ENCODE data around the gene CHRM5.

Gene CHRM5

DNA sequence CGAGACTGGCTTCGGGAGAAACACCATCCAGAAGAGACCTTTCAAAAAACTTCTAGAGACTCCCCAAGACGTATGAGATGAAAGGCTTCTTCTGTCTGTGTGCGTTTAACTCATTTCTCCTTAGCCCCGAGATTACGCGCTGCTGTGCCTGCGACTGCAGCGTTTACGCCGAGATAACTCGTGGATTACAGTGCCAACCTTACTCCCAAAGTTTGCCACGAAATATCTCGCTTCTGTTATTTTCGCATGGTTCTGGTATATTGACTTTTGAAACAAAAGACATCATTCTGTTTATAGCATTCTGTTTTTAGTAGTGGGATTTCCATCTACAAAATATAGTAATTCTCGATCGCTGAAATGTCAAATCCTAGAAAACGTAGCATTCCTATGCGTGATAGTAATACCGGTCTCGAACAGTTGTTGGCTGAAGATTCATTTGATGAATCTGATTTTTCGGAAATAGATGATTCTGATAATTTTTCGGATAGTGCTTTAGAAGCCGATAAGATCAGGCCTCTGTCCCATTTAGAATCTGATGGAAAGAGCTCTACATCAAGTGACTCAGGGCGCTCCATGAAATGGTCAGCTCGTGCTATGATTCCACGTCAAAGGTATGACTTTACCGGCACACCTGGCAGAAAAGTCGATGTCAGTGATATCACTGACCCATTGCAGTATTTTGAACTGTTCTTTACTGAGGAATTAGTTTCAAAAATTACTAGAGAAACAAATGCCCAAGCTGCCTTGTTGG is 134.1 kb downstream of the CHRM5 start:
- no peak for TF ChIP-seq FOXP2 (optimal IDR thresholded peaks at IDR 0.05; ENCODE audit: borderline replicate concordance, extremely low read depth, extremely low read length, insufficient read depth)
- TF ChIP-seq POLR2AphosphoS5 (IDR thresholded peaks at IDR 0.05; ENCODE audit: low read depth, low read length), result no peak
- TF ChIP-seq SIN3A (IDR thresholded peaks at IDR 0.05; ENCODE audit: borderline replicate concordance, insufficient read depth, low read length), result no peak
- TF ChIP-seq TAF1 (IDR thresholded peaks at IDR 0.05; ENCODE audit: borderline replicate concordance, insufficient read depth, low read length), result no peak
- TF ChIP-seq, protein P1, sequence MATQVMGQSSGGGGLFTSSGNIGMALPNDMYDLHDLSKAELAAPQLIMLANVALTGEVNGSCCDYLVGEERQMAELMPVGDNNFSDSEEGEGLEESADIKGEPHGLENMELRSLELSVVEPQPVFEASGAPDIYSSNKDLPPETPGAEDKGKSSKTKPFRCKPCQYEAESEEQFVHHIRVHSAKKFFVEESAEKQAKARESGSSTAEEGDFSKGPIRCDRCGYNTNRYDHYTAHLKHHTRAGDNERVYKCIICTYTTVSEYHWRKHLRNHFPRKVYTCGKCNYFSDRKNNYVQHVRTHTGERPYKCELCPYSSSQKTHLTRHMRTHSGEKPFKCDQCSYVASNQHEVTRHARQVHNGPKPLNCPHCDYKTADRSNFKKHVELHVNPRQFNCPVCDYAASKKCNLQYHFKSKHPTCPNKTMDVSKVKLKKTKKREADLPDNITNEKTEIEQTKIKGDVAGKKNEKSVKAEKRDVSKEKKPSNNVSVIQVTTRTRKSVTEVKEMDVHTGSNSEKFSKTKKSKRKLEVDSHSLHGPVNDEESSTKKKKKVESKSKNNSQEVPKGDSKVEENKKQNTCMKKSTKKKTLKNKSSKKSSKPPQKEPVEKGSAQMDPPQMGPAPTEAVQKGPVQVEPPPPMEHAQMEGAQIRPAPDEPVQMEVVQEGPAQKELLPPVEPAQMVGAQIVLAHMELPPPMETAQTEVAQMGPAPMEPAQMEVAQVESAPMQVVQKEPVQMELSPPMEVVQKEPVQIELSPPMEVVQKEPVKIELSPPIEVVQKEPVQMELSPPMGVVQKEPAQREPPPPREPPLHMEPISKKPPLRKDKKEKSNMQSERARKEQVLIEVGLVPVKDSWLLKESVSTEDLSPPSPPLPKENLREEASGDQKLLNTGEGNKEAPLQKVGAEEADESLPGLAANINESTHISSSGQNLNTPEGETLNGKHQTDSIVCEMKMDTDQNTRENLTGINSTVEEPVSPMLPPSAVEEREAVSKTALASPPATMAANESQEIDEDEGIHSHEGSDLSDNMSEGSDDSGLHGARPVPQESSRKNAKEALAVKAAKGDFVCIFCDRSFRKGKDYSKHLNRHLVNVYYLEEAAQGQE (IDR thresholded peaks at IDR 0.05; ENCODE audit: insufficient read depth in 1 of 2, low read depth in 2 of 2, low read length in 2 of 2), result no peak

DNA sequence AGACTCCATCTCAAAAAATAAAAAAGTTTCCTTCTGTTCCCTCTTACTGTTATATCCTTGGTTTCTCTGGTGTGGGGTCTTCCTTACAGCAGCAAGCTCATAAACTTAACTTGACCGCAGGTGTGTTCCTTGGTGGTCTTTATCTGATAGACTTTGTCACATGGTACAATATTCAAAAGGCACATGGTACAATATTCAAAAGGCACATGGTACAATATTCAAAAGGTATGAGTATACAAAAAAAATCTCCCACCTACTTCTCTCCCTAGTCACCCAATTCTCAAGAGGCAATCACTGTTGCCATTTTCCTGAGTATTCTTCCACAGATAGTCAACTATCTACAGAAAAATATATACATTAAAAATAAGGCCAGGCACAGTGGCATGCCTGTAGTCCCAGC is 138.1 kb downstream of the CHRM5 start:
- TF ChIP-seq POLR2AphosphoS5 (IDR thresholded peaks at IDR 0.05; ENCODE audit: low read depth, low read length) (no peak), FOXP2 (optimal IDR thresholded peaks at IDR 0.05; ENCODE audit: borderline replicate concordance, extremely low read depth, extremely low read length, insufficient read depth) (no peak), SIN3A (IDR thresholded peaks at IDR 0.05; ENCODE audit: borderline replicate concordance, insufficient read depth, low read length) (no peak)

DNA sequence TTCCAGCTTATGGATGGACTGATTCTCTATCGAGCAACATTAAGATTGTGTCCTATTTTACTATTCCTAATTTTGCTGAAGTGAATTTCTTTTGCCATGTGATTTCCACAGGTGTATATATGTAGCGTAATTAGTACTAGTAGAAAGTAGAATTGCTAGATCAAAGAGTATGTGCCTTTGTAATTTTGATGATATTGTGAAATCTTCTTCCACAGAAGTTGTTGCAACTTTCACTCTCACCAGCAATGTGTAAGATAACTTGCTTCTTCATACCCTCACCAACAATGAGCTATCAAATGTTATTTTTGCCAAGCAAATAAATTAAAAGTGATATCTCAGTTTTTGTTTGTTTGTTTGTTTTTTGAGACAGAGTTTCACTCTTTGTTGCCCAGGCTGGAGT is 139.0 kb downstream of the CHRM5 start:
- TF ChIP-seq, protein P1 (IDR thresholded peaks at IDR 0.05; ENCODE audit: insufficient read depth in 1 of 2, low read depth in 2 of 2, low read length in 2 of 2), result no peak
- no peak for TF ChIP-seq FOXP2 (optimal IDR thresholded peaks at IDR 0.05; ENCODE audit: borderline replicate concordance, extremely low read depth, extremely low read length, insufficient read depth)
- TF ChIP-seq SIN3A (IDR thresholded peaks at IDR 0.05; ENCODE audit: borderline replicate concordance, insufficient read depth, low read length), result no peak
- TF ChIP-seq POLR2AphosphoS5 (IDR thresholded peaks at IDR 0.05; ENCODE audit: low read depth, low read length), result no peak
- no peak for TF ChIP-seq TAF1 (IDR thresholded peaks at IDR 0.05; ENCODE audit: borderline replicate concordance, insufficient read depth, low read length)

DNA sequence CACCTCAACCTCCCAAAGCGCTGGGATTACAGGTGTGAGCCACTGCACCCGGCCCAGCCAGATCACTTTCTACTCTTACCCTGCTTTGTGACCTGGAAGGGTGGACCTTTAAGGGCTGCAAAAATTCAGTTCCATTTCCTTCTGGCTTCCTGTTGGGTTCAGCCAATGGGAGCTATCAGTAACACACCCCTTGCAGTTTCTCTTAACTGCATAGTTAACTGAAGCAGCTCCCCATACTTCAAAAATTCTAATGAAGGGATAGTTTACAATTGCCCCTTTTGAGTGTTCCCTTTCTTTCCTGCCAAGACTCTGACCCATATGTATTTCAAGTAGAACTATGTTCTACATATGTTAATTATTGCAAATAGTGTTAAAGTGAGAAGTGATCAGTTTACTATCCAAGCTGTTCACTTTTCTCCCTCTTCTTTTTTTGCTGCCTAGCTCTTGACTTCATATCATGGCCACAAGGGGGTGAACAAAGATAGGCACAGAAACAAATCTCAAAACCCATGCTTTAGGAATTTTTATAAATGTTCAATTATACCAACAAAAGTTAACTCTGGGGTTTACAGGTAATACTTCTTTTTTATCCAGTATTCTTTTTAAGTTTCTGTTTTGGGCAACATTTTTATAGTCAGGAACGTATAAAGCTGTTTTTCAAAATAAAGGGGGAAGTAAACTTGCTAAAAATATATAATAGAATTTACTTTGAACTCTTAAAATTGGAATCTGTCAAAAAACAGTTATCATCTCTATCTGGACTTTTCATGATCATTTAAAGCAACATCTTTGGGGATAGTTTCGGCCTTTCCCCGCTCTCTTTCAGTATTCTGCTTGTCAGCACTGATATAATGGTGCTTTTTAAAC is 141.7 kb downstream of the CHRM5 start:
- TF ChIP-seq, protein P1 (IDR thresholded peaks at IDR 0.05; ENCODE audit: insufficient read depth in 1 of 2, low read depth in 2 of 2, low read length in 2 of 2), result no peak
- no peak for TF ChIP-seq POLR2AphosphoS5 (IDR thresholded peaks at IDR 0.05; ENCODE audit: low read depth, low read length)
- TF ChIP-seq FOXP2 (optimal IDR thresholded peaks at IDR 0.05; ENCODE audit: borderline replicate concordance, extremely low read depth, extremely low read length, insufficient read depth), result no peak
- no peak for TF ChIP-seq TAF1 (IDR thresholded peaks at IDR 0.05; ENCODE audit: borderline replicate concordance, insufficient read depth, low read length)
- no peak for TF ChIP-seq SIN3A (IDR thresholded peaks at IDR 0.05; ENCODE audit: borderline replicate concordance, insufficient read depth, low read length)

DNA sequence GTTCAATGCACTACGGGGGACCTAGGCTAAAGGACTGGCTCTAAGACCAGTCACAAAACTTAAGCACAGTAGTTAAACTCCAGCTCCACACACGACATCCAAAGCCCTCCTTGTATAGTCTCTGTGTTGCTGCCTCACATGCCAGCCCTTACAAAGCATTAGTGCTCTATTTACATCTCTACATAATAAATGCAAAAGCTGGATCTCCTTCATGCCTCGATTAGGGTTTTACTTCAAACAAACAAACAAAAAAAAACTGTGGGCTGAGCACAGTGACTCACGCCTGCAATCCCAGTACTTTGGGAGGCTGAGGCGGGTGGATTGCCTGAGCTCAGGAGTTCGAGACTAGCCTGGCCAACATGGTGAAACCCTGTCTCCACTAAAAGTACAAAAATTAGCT is 143.2 kb downstream of the CHRM5 start:
- no peak for TF ChIP-seq FOXP2 (optimal IDR thresholded peaks at IDR 0.05; ENCODE audit: borderline replicate concordance, extremely low read depth, extremely low read length, insufficient read depth)
- TF ChIP-seq, protein P1 (IDR thresholded peaks at IDR 0.05; ENCODE audit: insufficient read depth in 1 of 2, low read depth in 2 of 2, low read length in 2 of 2), result no peak
- TF ChIP-seq POLR2AphosphoS5 (IDR thresholded peaks at IDR 0.05; ENCODE audit: low read depth, low read length), result no peak
- TF ChIP-seq SIN3A (IDR thresholded peaks at IDR 0.05; ENCODE audit: borderline replicate concordance, insufficient read depth, low read length), result no peak
- TF ChIP-seq TAF1 (IDR thresholded peaks at IDR 0.05; ENCODE audit: borderline replicate concordance, insufficient read depth, low read length), result no peak

Data from PFSK-1 (cell line).